HCT116 (cell line): Measurements from ENCODE around the gene TMPRSS9. TPM values are rescaled to one million over a fixed set of nuclear protein-coding genes. Genes with fewer than 3 reads are reported as not detected.

Experiments used
- ATAC-seq: fragments of 200-7000 bp; cut with Tn5 transposase; 2 replicates; pipeline ENCODE4 v1.9.1; 2020; ENCODE audit warnings: mild to moderate bottlenecking, moderate library complexity
- BruUV-seq: library from RNA; stranded (reverse); fragments of 400-500 nt; replicated peaks from 2 replicates; lab custom pipeline; 2021; lab: Mats Ljungman, UMichigan
- CTCF ChIA-PET: fragments of 300-600 bp; sonication (Branson Sonifier 250); formaldehyde crosslinking; loops from one replicate; lab custom pipeline; 2021; ENCODE audit warnings: antibody characterized with exemption; lab: Charles Lee
- POLR2A ChIA-PET: fragments of 300-600, 350-600 bp; sonication (Branson Sonifier 250); formaldehyde crosslinking; loops from one replicate; lab custom pipeline; 2021; ENCODE audit warnings: antibody characterized with exemption; lab: Charles Lee
- RAD21 ChIA-PET, 2 experiments: fragments of 300-600 bp; sonication (Branson Sonifier 250); formaldehyde crosslinking; loops; one replicate each; lab custom pipeline; 2023; ENCODE audit warnings: low total read pairs in 2 of 2; ENCODE audit not compliant: uncharacterized antibody in 2 of 2, unreplicated experiment in 2 of 2, low non-redundant PET in 1 of 2; lab: Charles Lee
- DNase-seq: peaks from one replicate; pipeline ENCODE4 v3.0.0-alpha.2; 2010; ENCODE audit warnings: low read depth, low spot score
- H2AFZ ChIP-seq: fragments of 200-600 bp; shearing (Covaris generic), sonication (generic); 2 replicates; pipeline ENCODE4 v1.6.1; 2017; ENCODE audit warnings: low read depth, mixed run types, mixed read lengths, antibody characterized with exemption, low read length; ENCODE audit not compliant: poor library complexity, severe bottlenecking
- H3K27ac ChIP-seq: 2 replicates; pipeline ENCODE4 v1.5.1; 2012; ENCODE audit warnings: low read depth, low read length
- H3K27me3 ChIP-seq: fragments of 200-600 bp; sonication (generic); 2 replicates; pipeline ENCODE4 v1.6.1; 2016; ENCODE audit warnings: mixed run types, low read length, mixed read lengths; ENCODE audit not compliant: insufficient read depth
- H3K36me3 ChIP-seq, 2 experiments: fragments of 200-500 bp in 1 of 2; fragments of 200-600 bp in 1 of 2; sonication (Bioruptor generic) in 1 of 2; sonication (generic) in 1 of 2; 2 replicates each; pipeline versions ENCODE4 v1.5.1 to v1.6.1; 2014 to 2016; ENCODE audit warnings: low read length in 2 of 2, inconsistent platforms in 1 of 2, mixed read lengths in 1 of 2, mixed run types in 1 of 2; ENCODE audit not compliant: insufficient read depth in 2 of 2, control insufficient read depth in 1 of 2
- H3K4me1 ChIP-seq, 2 experiments: fragments of 200-600 bp in 1 of 2; sonication (generic) in 1 of 2; 2 replicates each; pipeline versions ENCODE4 v1.5.1 to v1.6.1; 2012 to 2017; ENCODE audit warnings: low read length in 2 of 2, inconsistent platforms in 1 of 2, mild to moderate bottlenecking in 1 of 2, mixed read lengths in 1 of 2, mixed run types in 1 of 2, moderate library complexity in 1 of 2; ENCODE audit not compliant: insufficient read depth in 2 of 2, control insufficient read depth in 1 of 2
- H3K4me2 ChIP-seq: fragments of 200-600 bp; sonication (generic); 2 replicates; pipeline ENCODE4 v1.6.1; 2017; ENCODE audit warnings: mixed run types, low read length, mixed read lengths
- H3K4me3 ChIP-seq, 2 experiments: fragments of 200-600 bp in 1 of 2; sonication (generic) in 1 of 2; replicated peaks in 1 of 2; 2 replicates each; pipeline ENCODE4 v1.5.1; 2011 to 2016; ENCODE audit warnings: low read length in 2 of 2, control low read depth in 1 of 2, low read depth in 1 of 2, mild to moderate bottlenecking in 1 of 2, mixed read lengths in 1 of 2, mixed run types in 1 of 2
- H3K79me2 ChIP-seq: fragments of 200-600 bp; sonication (generic); 2 replicates; pipeline ENCODE4 v1.6.1; 2017; ENCODE audit warnings: mild to moderate bottlenecking, mixed run types, low read length, moderate library complexity, mixed read lengths; ENCODE audit not compliant: insufficient read depth
- H3K9ac ChIP-seq: fragments of 200-600 bp; sonication (generic); 2 replicates; pipeline ENCODE4 v1.6.1; 2016; ENCODE audit warnings: low read length, mixed read lengths
- H3K9me2 ChIP-seq: fragments of 200-600 bp; sonication (generic), shearing (Covaris generic); 2 replicates; pipeline ENCODE4 v1.6.1; 2017; ENCODE audit warnings: mixed run types, mild to moderate bottlenecking, moderate library complexity; ENCODE audit not compliant: insufficient read depth
- H3K9me3 ChIP-seq, 2 experiments: fragments of 200-500 bp in 1 of 2; fragments of 200-600 bp in 1 of 2; sonication (Bioruptor generic) in 1 of 2; sonication (generic) in 1 of 2; 2 replicates each; pipeline ENCODE4 v1.6.1; 2014 to 2017; ENCODE audit warnings: low read length in 2 of 2, mixed read lengths in 2 of 2, inconsistent platforms in 1 of 2, low read depth in 1 of 2, mild to moderate bottlenecking in 1 of 2, mixed run types in 1 of 2, moderate library complexity in 1 of 2; ENCODE audit not compliant: control insufficient read depth in 1 of 2, insufficient read depth in 1 of 2
- H4K20me1 ChIP-seq: fragments of 200-600 bp; sonication (generic), shearing (Covaris generic); 2 replicates; pipeline ENCODE4 v1.6.1; 2017; ENCODE audit warnings: mixed run types, mild to moderate bottlenecking, moderate library complexity; ENCODE audit not compliant: insufficient read depth
- CEBPB ChIP-seq: IDR thresholded peaks from 2 replicates; pipeline ENCODE4 v1.6.1; 2012; ENCODE audit warnings: low read depth
- ELF1 ChIP-seq: IDR thresholded peaks from 2 replicates; pipeline ENCODE4 v1.6.1; 2012; ENCODE audit warnings: low read depth, borderline replicate concordance
- EZH2 ChIP-seq: fragments of 200-600 bp; sonication (generic); IDR thresholded peaks from 2 replicates; pipeline ENCODE4 v1.6.1; 2017; ENCODE audit warnings: antibody characterized with exemption, mixed run types
- POLR2A ChIP-seq: IDR thresholded peaks from 2 replicates; pipeline ENCODE4 v1.7.0; 2011; ENCODE audit warnings: borderline replicate concordance; ENCODE audit not compliant: insufficient read depth, insufficient read length; ENCODE audit errors: extremely low read depth
- RAD21 ChIP-seq: IDR thresholded peaks from 2 replicates; pipeline ENCODE4 v1.6.1; 2012; ENCODE audit warnings: low read depth, mild to moderate bottlenecking
- SP1 ChIP-seq: IDR thresholded peaks from 2 replicates; pipeline ENCODE4 v1.6.1; 2012; ENCODE audit warnings: low read depth
- SRF ChIP-seq: IDR thresholded peaks from 2 replicates; pipeline ENCODE4 v1.6.1; 2012; ENCODE audit warnings: low read depth
- ZBTB33 ChIP-seq: IDR thresholded peaks from 2 replicates; pipeline ENCODE4 v1.6.1; 2011; ENCODE audit warnings: mild to moderate bottlenecking, low read length, moderate library complexity; ENCODE audit not compliant: insufficient replicate concordance; ENCODE audit errors: extremely low read depth
- ZFX ChIP-seq: fragments of 450-650 bp; IDR thresholded peaks from 2 replicates; pipeline ENCODE4 v1.6.1; 2017
- ZNF274 ChIP-seq: fragments of 200-500 bp; sonication (Bioruptor generic); IDR thresholded peaks from 2 replicates; pipeline ENCODE4 v1.6.1; 2014; ENCODE audit warnings: mild to moderate bottlenecking, low read depth, low read length, inconsistent platforms
- intact Hi-C: fragments of 100-400 bp; cut with micrococcal nuclease; formaldehyde crosslinking; loops from 2 replicates; pipeline ENCODE4 v1.10.0; 2022
- total RNA-seq: library from RNA; stranded (reverse); gene quantifications from one replicate; pipeline ENCODE4 v1.2.1, GENCODE V29; 2021; ENCODE audit not compliant: unreplicated experiment
- TF ChIP-seq, protein P1 (sequence below): IDR thresholded peaks from 2 replicates; pipeline ENCODE4 v1.6.1; 2012
- TF ChIP-seq, protein P2 (sequence below), 3 experiments: fragments of 200-600 bp in 1 of 3; sonication (generic) in 1 of 3; IDR thresholded peaks in 2 of 3; conservative IDR thresholded peaks in 1 of 3; 2 replicates each; pipeline ENCODE4 v1.5.1; 2012 to 2017; ENCODE audit warnings: low read depth in 2 of 3, low read length in 2 of 3, antibody characterized with exemption in 1 of 3, borderline replicate concordance in 1 of 3, control low read depth in 1 of 3, mild to moderate bottlenecking in 1 of 3, mixed read lengths in 1 of 3, mixed run types in 1 of 3, moderate library complexity in 1 of 3; ENCODE audit not compliant: insufficient read depth in 1 of 3
- TF ChIP-seq, protein P3 (sequence below): IDR thresholded peaks from 2 replicates; pipeline ENCODE4 v1.6.1; 2012; ENCODE audit warnings: low read depth

Gene TMPRSS9
- total RNA-seq, 1 experiment from 2014 or later: not detected

DNA sequence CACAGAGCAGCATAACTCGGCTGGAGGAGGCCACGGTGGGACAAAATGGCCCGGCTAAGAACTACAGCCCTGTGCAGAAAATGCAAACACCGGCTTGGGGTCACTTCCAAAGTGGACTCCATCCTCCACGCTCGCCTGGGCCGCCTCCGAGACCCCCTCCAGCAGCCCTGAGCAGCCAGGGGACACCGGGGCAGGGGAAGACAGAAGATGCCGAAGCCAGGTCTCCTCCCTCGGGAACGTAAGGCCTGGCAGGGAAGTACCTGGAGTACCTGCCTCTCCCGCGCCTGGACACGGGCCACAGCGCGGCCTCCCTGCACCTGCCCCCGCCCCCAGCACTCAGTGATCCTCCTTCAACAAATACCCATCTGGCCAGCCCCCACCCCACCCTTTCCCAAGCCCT lies 91.7 kb downstream of the TMPRSS9 start:
- BruUV-seq: no TSS peak
- Histone ChIP-seq H3K79me2 (peaks cover 98% of the 10 kb centered on the region), H3K9ac (no peak overlapping the region), H3K9me3 (no peaks in the 10 kb centered on the region), H3K4me3 (no peak overlapping the region), H2AFZ (no peak overlapping the region), H3K27ac (0 out of 2 replicates have a peak overlapping the region, but pooled peaks have one; percentile 22), H3K4me1 (peaks cover 0 to 16% of the 10 kb centered on the region in 2 experiments; a peak in 2 of 4 replicates), H3K9me2 (no peaks in the 10 kb centered on the region), H3K4me2 (no peak overlapping the region), H3K36me3 (peaks cover 3 to 14% of the 10 kb centered on the region in 2 experiments), H3K27me3 (no peaks in the 10 kb centered on the region), H4K20me1 (peaks cover 9% of the 10 kb centered on the region; the same call in 1 of the 2 replicates)
- RAD21 ChIA-PET: no interaction called here
- ATAC-seq (no peak), DNase-seq (no peak)
- intact Hi-C loops: no loop called here
- POLR2A ChIA-PET: no interaction called here
- CTCF ChIA-PET: no interaction called here
- TF ChIP-seq, protein P1, sequence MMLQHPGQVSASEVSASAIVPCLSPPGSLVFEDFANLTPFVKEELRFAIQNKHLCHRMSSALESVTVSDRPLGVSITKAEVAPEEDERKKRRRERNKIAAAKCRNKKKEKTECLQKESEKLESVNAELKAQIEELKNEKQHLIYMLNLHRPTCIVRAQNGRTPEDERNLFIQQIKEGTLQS: no peak
- TF ChIP-seq ZBTB33: no peak
- no peak for TF ChIP-seq ZFX
- TF ChIP-seq ELF1: no peak
- TF ChIP-seq CEBPB: no peak
- TF ChIP-seq, protein P2, sequence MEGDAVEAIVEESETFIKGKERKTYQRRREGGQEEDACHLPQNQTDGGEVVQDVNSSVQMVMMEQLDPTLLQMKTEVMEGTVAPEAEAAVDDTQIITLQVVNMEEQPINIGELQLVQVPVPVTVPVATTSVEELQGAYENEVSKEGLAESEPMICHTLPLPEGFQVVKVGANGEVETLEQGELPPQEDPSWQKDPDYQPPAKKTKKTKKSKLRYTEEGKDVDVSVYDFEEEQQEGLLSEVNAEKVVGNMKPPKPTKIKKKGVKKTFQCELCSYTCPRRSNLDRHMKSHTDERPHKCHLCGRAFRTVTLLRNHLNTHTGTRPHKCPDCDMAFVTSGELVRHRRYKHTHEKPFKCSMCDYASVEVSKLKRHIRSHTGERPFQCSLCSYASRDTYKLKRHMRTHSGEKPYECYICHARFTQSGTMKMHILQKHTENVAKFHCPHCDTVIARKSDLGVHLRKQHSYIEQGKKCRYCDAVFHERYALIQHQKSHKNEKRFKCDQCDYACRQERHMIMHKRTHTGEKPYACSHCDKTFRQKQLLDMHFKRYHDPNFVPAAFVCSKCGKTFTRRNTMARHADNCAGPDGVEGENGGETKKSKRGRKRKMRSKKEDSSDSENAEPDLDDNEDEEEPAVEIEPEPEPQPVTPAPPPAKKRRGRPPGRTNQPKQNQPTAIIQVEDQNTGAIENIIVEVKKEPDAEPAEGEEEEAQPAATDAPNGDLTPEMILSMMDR (IDR thresholded peaks at IDR 0.05 in 2 of 3, conservative IDR thresholded peaks at IDR 0.05 in 1 of 3; ENCODE audit: borderline replicate concordance in 1 of 3, insufficient read depth in 1 of 3, low read depth in 2 of 3, low read length in 2 of 3): no peak
- no peak for TF ChIP-seq ZNF274
- no peak for TF ChIP-seq EZH2
- TF ChIP-seq POLR2A: no peak
- no peak for TF ChIP-seq SP1
- TF ChIP-seq, protein P3, sequence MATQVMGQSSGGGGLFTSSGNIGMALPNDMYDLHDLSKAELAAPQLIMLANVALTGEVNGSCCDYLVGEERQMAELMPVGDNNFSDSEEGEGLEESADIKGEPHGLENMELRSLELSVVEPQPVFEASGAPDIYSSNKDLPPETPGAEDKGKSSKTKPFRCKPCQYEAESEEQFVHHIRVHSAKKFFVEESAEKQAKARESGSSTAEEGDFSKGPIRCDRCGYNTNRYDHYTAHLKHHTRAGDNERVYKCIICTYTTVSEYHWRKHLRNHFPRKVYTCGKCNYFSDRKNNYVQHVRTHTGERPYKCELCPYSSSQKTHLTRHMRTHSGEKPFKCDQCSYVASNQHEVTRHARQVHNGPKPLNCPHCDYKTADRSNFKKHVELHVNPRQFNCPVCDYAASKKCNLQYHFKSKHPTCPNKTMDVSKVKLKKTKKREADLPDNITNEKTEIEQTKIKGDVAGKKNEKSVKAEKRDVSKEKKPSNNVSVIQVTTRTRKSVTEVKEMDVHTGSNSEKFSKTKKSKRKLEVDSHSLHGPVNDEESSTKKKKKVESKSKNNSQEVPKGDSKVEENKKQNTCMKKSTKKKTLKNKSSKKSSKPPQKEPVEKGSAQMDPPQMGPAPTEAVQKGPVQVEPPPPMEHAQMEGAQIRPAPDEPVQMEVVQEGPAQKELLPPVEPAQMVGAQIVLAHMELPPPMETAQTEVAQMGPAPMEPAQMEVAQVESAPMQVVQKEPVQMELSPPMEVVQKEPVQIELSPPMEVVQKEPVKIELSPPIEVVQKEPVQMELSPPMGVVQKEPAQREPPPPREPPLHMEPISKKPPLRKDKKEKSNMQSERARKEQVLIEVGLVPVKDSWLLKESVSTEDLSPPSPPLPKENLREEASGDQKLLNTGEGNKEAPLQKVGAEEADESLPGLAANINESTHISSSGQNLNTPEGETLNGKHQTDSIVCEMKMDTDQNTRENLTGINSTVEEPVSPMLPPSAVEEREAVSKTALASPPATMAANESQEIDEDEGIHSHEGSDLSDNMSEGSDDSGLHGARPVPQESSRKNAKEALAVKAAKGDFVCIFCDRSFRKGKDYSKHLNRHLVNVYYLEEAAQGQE: no peak
- TF ChIP-seq SRF: no peak
- TF ChIP-seq RAD21: no peak
